Measurements from ENCODE around the gene ALDH3A1. TPM values are rescaled to one million over a fixed set of nuclear protein-coding genes. Genes with fewer than 3 reads are reported as not detected.

Gene ALDH3A1
- total and polyA plus RNA-seq, 9 of the 15 experiments (the other 6 are each of a cell fraction or from before 2014, with no cell fraction given) = not detected

- Histone ChIP-seq H3K4me2 (ENCODE audit: insufficient read depth, low read length) (no peak overlapping the region), H3K79me2 (ENCODE audit: control insufficient read depth, insufficient read depth, low read length) (no peaks in the 10 kb centered on the region), H3K4me1 (replicated peaks in 1 of 2; ENCODE audit: control insufficient read depth in 2 of 2, insufficient read depth in 2 of 2, low read length in 2 of 2) (no peaks in the 10 kb centered on the region), H4K20me1 (replicated peaks; ENCODE audit: control insufficient read depth, insufficient read depth, low read length) (no peaks in the 10 kb centered on the region), H2AFZ (ENCODE audit: low read depth, low read length) (no peak overlapping the region), H3K27ac (ENCODE audit: extremely low read depth, low read depth, low read length) (no peak overlapping the region), H3K9me1 (ENCODE audit: control insufficient read depth, insufficient read depth, low read length) (no peaks in the 10 kb centered on the region), H3K9ac (ENCODE audit: insufficient read depth in 1 of 2, low read depth in 2 of 2, low read length in 2 of 2) (no peak overlapping the region), H3K4me3 (no peak overlapping the region), H3K36me3 (ENCODE audit: control insufficient read depth, insufficient read depth, low read length) (no peaks in the 10 kb centered on the region), H3K9me3 (replicated peaks; ENCODE audit: control insufficient read depth, insufficient read depth, low read depth, low read length) (no peaks in the 10 kb centered on the region), H3K27me3 (ENCODE audit: control insufficient read depth in 2 of 2, insufficient read depth in 2 of 2, low read length in 2 of 2) (peaks cover 0 to 7% of the 10 kb centered on the region in 2 experiments; a peak in 1 of 5 replicates)
- DNase-seq (ENCODE audit: extremely low read depth in 1 of 4, low spot score in 3 of 4) (no peak), FAIRE-seq (no peak), ATAC-seq (no peak)
- ChIA-PET CTCF (ENCODE audit: low intra/inter-chr PET ratio) (no interaction called here), POLR2A (no interaction called here)
- TF ChIP-seq ZNF146 (CRISPR knock-in tag; IDR thresholded peaks at IDR 0.05; ENCODE audit: unreplicated experiment) (no peak), KDM5B (IDR thresholded peaks at IDR 0.05; ENCODE audit: insufficient replicate concordance, low read depth, low read length) (no peak), HCFC1 (IDR thresholded peaks at IDR 0.05; ENCODE audit: low read depth, low read length) (no peak), ZNF431 (CRISPR knock-in tag; IDR thresholded peaks at IDR 0.05) (no peak)
- intact Hi-C loops (cut with micrococcal nuclease) (no loop called here), in situ Hi-C loops (cut with MboI) (loop anchor here (10.0 kb wide), 1 partner anchor 403 kb away; the partner anchor contains the start of gene B9D1)
- WGBS (ENCODE audit: insufficient coverage, low coverage, missing lambda C conversion rate) = 0% methylated on average over 7 of the region's 10 CpGs
- BruUV-seq (replicated peaks) = no TSS peak
Measured at GRCh38 chr17:19768046-19768782, 20.1 kb upstream of the ALDH3A1 start.

Measured in K562 (cell line).